Spleen (tissue), 11 donors: ENCODE measurements around the gene SREBF1. TPM values are rescaled to one million over a fixed set of nuclear protein-coding genes. Genes with fewer than 3 reads are reported as not detected.
A peak's percentile ranks its signal among the peaks of the same experiment; 100 is the strongest.

Experiments
- DNase-seq: peaks from one replicate; pipeline ENCODE4 v3.0.0-alpha.2; 2020
- H3K27ac ChIP-seq, 8 donors: fragments of 200-600 bp; sonication (generic) in 7 of 8; 1 replicate in 4 of 8; 2 replicates in 4 of 8; pipeline versions ENCODE4 v1.5.0 to v1.8.0; 2016 to 2021; ENCODE audit warnings: inconsistent platforms in 4 of 8, mild to moderate bottlenecking in 4 of 8, moderate library complexity in 1 of 8
- H3K27me3 ChIP-seq, 7 donors: fragments of 200-600 bp; sonication (generic) in 6 of 7; replicated peaks in 1 of 7; 1 replicate in 4 of 7; 2 replicates in 3 of 7; pipeline versions ENCODE4 v1.5.0 to v1.8.0; 2016 to 2021; ENCODE audit warnings: inconsistent platforms in 3 of 7, mild to moderate bottlenecking in 1 of 7
- H3K36me3 ChIP-seq, 6 donors: fragments of 200-600 bp; sonication (generic) in 5 of 6; 1 replicate in 4 of 6; 2 replicates in 2 of 6; pipeline versions ENCODE4 v1.5.0 to v1.8.0; 2016 to 2021; ENCODE audit warnings: inconsistent platforms in 2 of 6
- H3K4me1 ChIP-seq, 6 donors: fragments of 200-600 bp; sonication (generic) in 5 of 6; 1 replicate in 3 of 6; 2 replicates in 3 of 6; pipeline versions ENCODE4 v1.5.0 to v1.8.0; 2016 to 2021; ENCODE audit warnings: inconsistent platforms in 3 of 6
- H3K4me3 ChIP-seq, 8 donors: fragments of 200-600 bp; sonication (generic) in 7 of 8; 1 replicate in 4 of 8; 2 replicates in 4 of 8; pipeline versions ENCODE4 v1.5.0 to v1.8.0; 2016 to 2021; ENCODE audit warnings: inconsistent platforms in 4 of 8, mild to moderate bottlenecking in 4 of 8, moderate library complexity in 2 of 8
- H3K9me3 ChIP-seq, 8 donors: fragments of 200-600 bp; sonication (generic) in 7 of 8; 1 replicate in 4 of 8; 2 replicates in 4 of 8; pipeline versions ENCODE4 v1.5.0 to v1.8.0; 2016 to 2021; ENCODE audit warnings: inconsistent platforms in 4 of 8
- CTCF ChIP-seq, 11 experiments: fragments of 200-600 bp in 7 of 11; fragments of 450-650 bp in 4 of 11; sonication (generic) in 4 of 11; IDR thresholded peaks in 8 of 11; conservative IDR thresholded peaks in 3 of 11; 1 replicate in 7 of 11; 2 replicates in 4 of 11; pipeline versions ENCODE4 v1.4.0 to v1.8.0; 2016 to 2021; ENCODE audit warnings: antibody characterized with exemption in 11 of 11, inconsistent platforms in 4 of 11, mild to moderate bottlenecking in 1 of 11
- POLR2A ChIP-seq, 3 donors: fragments of 450-650 bp; IDR thresholded peaks; one replicate each; pipeline ENCODE4 v1.5.1; 2017; ENCODE audit warnings: antibody characterized with exemption in 3 of 3, mild to moderate bottlenecking in 1 of 3
- POLR2AphosphoS5 ChIP-seq, 3 donors: sonication (generic); formaldehyde crosslinking; IDR thresholded peaks; one replicate each; pipeline ENCODE4 v1.5.1; 2017; ENCODE audit warnings: antibody characterized with exemption in 3 of 3
- WGBS, 5 donors: extraction: QIAGEN DNeasy Blood & Tissue Kit in 3 of 5; methylation state at CpG; one replicate each; pipeline versions ENCODE4 v1.1.5 to v1.1.7; 2013 to 2018; 5-methylcytosine and 5-hydroxymethylcytosine counted together
- intact Hi-C: fragments of 100-400 bp; cut with DNase I; formaldehyde crosslinking; loops from one replicate; pipeline ENCODE4 v1.15.0; 2023; ENCODE audit warnings: low total_unique reads
- polyA plus RNA-seq, 3 donors: library from polyadenylated mRNA; stranded (reverse); fragments of 200-250 nt; gene quantifications; one replicate each; pipeline ENCODE4 v1.2.1, GENCODE V29; 2013
- total RNA-seq, 7 donors: library from RNA; depleted of rRNA in 3 of 7; stranded (reverse); fragments of >200 nt in 3 of 7; fragmentation: NEBNext Ultra II Directional in 4 of 7; extraction: Animal tissue kit (Norgen Biotek cat#: 25700) in 4 of 7; gene quantifications; one replicate each; pipeline versions ENCODE4 v1.1.0 to v1.2.1, GENCODE V29; 2016 to 2021
- donor health status: healthy with polysubstance abuse.
- donor health status: DM: no; HTN: no; CAD: no; lungs with moderate emphysema.
- donor health status: DM: no; HTN: no; CAD: no.
- donor health status: Bipolar disorder and iron deficiency.
- donor health status: healthy.
- donor health status: DM: no; HTN: no; CAD: no.
- donor health status: DM: yes; HTN: yes; CAD: no.

The SREBF1 gene
- total and polyA plus RNA-seq, 10 donors, result 25.0 to 74.8 (median 48.0) TPM

GRCh38 chr17:17857496-17857895, 20.7 kb upstream of the SREBF1 start:
- no peak for TF ChIP-seq POLR2AphosphoS5 (IDR thresholded peaks at IDR 0.05)
- no peak for TF ChIP-seq POLR2A (IDR thresholded peaks at IDR 0.05)
- no peak for TF ChIP-seq CTCF (IDR thresholded peaks at IDR 0.05 in 8 of 11, conservative IDR thresholded peaks at IDR 0.05 in 3 of 11)
- H3K9me3 ChIP-seq, result no peaks in the 10 kb centered on the region
- WGBS, 5 donors, result 82 to 97% (median 90%) methylated on average over 4 of the region's 4 CpGs
- H3K4me3 ChIP-seq, result no peak overlapping the region
- intact Hi-C loops, result no loop called here
- peaks cover 0 to 22% (median 0%) of the 10 kb centered on the region in 6 donors for H3K36me3 ChIP-seq
- peaks cover 0 to 23% (median 7%) of the 10 kb centered on the region in 6 donors for H3K4me1 ChIP-seq
- H3K27me3 ChIP-seq, result no peaks in the 10 kb centered on the region
- H3K27ac ChIP-seq, result no peak overlapping the region
- no peak for DNase-seq

DNA sequence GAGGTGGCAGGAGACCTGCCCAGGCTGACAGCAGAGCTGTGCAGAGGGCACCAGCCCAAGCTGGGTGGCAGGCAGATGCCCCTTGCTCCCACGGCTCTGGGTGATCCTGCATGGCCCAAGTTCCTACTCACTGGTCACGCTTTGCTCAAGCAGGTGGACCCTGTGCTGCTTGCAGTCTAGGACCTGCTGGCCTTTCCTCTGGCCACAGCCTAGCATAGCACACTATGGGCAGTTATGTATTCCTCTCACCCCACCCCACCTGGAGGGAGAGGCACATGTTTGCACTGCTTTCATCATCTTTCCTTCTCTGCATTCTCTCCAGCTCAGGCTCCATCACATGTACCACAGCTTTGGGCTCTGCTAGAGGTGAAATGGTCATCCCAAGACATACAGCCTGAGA, 19.6 kb upstream of the SREBF1 start:
- intact Hi-C loops, result no loop called here
- Histone ChIP-seq H3K4me1 (peaks cover 0 to 28% (median 9%) of the 10 kb centered on the region in 6 donors), H3K27me3 (no peaks in the 10 kb centered on the region), H3K36me3 (peaks cover 0 to 11% (median 0%) of the 10 kb centered on the region in 6 donors), H3K27ac (no peak overlapping the region), H3K9me3 (no peaks in the 10 kb centered on the region), H3K4me3 (no peak overlapping the region)
- TF ChIP-seq POLR2A (IDR thresholded peaks at IDR 0.05), result no peak
- TF ChIP-seq POLR2AphosphoS5 (IDR thresholded peaks at IDR 0.05), result peak in 1 of 3 donors; percentile 10
- no peak for DNase-seq
- WGBS, 5 donors, result 94 to 100% (median 99%) methylated on average over 2 of the region's 2 CpGs; no CpG with 5 or more reads in 1 of the 5 donors

GRCh38 chr17:17855976-17856375, 19.2 kb upstream of the SREBF1 start:
- 61 to 79% (median 75%) methylated on average over 3 of the region's 3 CpGs for WGBS, 5 donors
- Histone ChIP-seq H3K4me3 (no peak overlapping the region), H3K4me1 (peaks cover 0 to 31% (median 13%) of the 10 kb centered on the region in 6 donors), H3K27ac (no peak overlapping the region), H3K36me3 (peaks cover 0 to 7% (median 0%) of the 10 kb centered on the region in 6 donors), H3K27me3 (no peaks in the 10 kb centered on the region), H3K9me3 (no peaks in the 10 kb centered on the region)
- DNase-seq, result no peak
- no peak for TF ChIP-seq POLR2A (IDR thresholded peaks at IDR 0.05)
- no peak for TF ChIP-seq POLR2AphosphoS5 (IDR thresholded peaks at IDR 0.05)
- intact Hi-C loops, result no loop called here

DNA sequence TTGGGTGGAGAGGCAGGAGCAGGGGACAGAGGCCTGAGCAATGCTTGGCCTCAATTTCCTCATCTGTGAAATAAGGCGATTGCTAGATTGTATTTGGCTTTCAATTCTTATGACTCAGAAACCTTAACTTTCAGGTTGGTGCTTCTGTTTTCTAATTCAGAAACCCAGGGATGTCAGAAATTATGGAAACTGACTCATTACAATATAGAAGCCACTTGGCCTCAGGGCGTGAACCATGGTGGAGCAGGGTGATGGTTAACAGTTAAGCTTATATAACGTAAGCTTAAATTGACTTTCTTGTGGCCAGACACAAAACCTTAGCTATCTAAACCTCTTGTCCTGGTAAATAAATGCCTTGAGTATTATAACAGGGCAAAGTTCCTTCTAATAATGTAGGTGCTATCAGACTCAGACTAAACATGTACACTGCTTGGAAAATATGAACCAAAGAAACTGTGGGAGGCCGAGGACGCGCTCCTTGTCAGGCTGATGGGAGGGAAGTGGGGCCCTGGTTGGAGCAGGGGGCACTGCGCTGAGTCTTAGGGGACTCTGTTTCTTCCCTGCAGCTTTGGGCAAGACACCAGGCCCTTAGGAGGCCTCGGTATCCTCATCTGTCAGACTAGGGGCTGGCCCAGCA, 17.1 kb upstream of the SREBF1 start:
- H3K9me3 ChIP-seq, result no peaks in the 10 kb centered on the region
- peaks cover 0 to 7% (median 0%) of the 10 kb centered on the region in 6 donors for H3K36me3 ChIP-seq
- H3K4me3 ChIP-seq, result no peak overlapping the region
- 85 to 95% (median 87%) methylated on average over 8 of the region's 8 CpGs for WGBS, 5 donors
- TF ChIP-seq POLR2A (IDR thresholded peaks at IDR 0.05) (no peak), CTCF (IDR thresholded peaks at IDR 0.05 in 8 of 11, conservative IDR thresholded peaks at IDR 0.05 in 3 of 11) (no peak), POLR2AphosphoS5 (IDR thresholded peaks at IDR 0.05) (no peak)
- DNase-seq, result no peak
- peaks cover 12 to 38% (median 26%) of the 10 kb centered on the region in 6 donors for H3K4me1 ChIP-seq
- H3K27me3 ChIP-seq, result no peaks in the 10 kb centered on the region
- intact Hi-C loops, result no loop called here
- no peak overlapping the region for H3K27ac ChIP-seq

- peaks cover 19 to 48% (median 34%) of the 10 kb centered on the region in 6 donors for H3K4me1 ChIP-seq
- H3K27ac ChIP-seq, result no peak overlapping the region
- no peak for DNase-seq
- H3K4me3 ChIP-seq, result no peak overlapping the region
- peaks cover 0 to 5% (median 0%) of the 10 kb centered on the region in 6 donors for H3K36me3 ChIP-seq
- 90 to 96% (median 93%) methylated on average over 3 of the region's 3 CpGs for WGBS, 5 donors
- no peaks in the 10 kb centered on the region for H3K9me3 ChIP-seq
- intact Hi-C loops, result no loop called here
- H3K27me3 ChIP-seq, result no peaks in the 10 kb centered on the region
- TF ChIP-seq POLR2AphosphoS5 (IDR thresholded peaks at IDR 0.05) (no peak), CTCF (IDR thresholded peaks at IDR 0.05 in 8 of 11, conservative IDR thresholded peaks at IDR 0.05 in 3 of 11) (no peak), POLR2A (IDR thresholded peaks at IDR 0.05) (no peak)
Observed at GRCh38 chr17:17852930-17853329, 16.1 kb upstream of the SREBF1 start.
